GM18870 (cell line): ENCODE measurements around the gene SUGP2.
"Not testable (repeated sequence)": the region's sequence is repeated elsewhere in the genome, so short reads cannot be mapped to it uniquely, and the experiment has no call there.

Experiments
- ATAC-seq: cut with Tn5 transposase; IDR thresholded peaks from one replicate; pipeline ENCODE4 v1.9.1; 2021; ENCODE audit warnings: moderate library complexity; ENCODE audit not compliant: unreplicated experiment

Gene SUGP2

DNA sequence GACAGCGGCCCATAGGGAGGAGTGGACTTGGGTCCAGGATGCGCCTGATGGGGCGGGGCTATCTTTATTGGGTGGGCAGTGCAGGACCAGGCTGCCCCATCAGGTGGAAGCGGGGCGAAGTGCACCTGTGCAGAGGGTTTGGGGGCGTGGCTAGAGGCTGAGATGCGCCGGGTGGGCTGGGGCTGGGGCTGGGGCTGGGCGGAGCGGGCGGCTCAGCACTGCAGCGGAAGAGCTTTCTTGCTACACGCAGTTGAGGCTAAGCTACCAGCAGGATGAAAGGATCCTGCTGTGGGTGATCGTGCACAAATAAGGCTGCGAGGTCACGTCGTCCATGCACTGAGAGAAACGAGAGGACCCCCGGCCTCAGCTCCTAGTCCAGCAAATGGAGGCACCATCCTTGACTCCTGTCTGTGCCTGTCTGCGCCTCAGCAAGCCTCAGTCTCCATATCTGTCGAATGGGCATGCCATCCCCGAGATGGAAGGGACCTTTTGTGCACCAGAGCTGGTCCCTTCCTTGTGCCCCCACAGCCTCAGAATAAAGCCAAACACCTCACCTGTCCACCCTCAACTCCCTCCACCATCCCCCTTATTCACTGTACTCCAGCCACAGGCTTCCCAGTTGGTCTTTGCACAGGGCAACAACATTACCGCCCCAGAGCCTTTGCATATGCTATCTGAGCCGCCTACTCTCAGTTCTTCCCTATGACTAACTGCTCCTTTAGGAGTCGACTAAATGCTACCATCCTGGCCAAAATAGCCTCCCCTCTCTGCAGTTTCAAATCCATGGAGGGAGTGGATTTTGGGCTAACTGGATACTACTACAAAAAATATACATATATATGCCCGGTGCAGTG is 71.3 kb downstream of the SUGP2 start:
- no peak for ATAC-seq

DNA sequence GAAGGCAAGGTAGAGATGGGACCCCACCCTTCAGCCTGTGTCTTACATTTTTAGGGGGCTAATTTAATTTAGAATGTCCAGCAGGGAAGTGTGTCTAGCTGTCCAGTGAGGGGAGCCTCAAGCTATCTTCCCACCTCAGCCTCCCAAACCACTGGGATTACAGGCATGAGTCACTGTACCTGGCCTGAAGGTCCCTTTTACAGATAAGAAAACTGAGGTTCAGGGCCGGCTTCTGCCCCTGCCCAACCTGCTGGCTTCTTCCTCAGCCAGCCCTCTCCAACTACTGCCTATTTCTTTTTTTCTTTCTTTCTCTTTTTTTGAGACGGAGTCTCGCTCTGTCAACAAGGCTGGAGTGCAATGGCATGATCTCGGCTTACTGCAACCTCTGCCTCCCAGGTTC is 72.9 kb downstream of the SUGP2 start:
- ATAC-seq, result no peak

DNA sequence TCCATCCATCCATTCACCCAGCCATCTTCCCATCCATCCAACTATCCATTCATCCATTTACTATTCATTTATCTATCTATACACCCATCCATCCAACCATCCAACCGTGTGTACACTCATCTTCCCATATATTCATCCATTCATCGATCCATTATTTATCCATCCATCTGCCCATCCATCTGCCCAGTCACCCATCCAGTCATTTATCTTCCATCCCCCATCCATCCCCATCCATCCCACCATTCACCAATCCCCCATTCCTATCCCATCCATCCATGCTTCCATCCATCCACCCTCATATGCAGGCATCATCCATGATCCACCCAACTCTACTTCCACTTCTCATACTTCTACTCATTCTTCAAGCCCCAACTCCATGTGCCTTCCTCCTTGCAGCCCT is 78.3 kb downstream of the SUGP2 start:
- no peak for ATAC-seq

DNA sequence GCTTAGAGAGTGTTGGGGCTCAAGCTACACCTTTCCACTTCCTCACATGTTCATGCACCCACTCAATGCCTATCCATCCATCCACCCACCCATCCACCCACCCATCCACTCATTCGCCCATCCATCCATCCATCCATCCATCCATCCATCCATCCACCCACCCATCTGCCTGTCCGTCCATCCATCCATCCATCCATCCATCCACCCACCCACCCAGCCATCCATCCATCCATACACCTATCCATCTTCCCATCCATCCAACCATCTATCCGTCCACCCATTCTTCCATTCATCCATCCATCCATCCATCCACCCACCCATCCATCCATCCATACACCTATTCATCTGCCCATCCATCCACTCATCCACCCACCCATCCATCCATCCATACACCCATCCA is 79.2 kb downstream of the SUGP2 start:
- ATAC-seq, result no peak

DNA sequence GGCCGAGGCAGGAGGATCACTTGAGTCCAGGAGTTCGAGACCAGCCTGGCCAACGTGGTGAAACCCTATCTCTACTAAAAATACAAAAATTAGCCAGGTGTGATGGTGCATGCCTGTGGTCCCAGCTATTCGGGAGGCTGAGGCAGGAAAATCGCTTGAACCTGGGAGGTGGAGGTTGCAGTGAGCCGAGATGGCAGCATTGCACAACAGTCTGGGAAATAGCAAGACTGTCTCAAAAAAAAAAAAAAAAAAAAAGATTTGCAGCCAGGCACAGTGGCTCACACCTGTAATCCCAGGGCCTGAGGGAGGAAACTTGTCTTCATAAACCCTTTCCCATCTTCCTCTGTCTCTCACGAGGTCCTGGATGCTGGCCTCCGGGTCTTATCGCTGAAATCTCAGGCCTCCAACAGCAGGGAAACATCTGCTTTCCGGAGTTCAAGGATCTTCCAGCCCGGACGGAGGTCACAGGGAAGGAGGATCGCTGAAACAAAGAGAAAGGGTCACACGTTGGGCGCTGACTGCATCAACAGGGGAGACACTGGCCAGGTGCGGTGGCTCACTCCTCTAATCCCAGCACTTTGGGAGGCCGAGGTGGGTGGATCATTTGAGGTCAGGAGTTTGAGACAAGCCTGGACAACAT is 80.8 kb downstream of the SUGP2 start:
- not testable (repeated sequence) for ATAC-seq

DNA sequence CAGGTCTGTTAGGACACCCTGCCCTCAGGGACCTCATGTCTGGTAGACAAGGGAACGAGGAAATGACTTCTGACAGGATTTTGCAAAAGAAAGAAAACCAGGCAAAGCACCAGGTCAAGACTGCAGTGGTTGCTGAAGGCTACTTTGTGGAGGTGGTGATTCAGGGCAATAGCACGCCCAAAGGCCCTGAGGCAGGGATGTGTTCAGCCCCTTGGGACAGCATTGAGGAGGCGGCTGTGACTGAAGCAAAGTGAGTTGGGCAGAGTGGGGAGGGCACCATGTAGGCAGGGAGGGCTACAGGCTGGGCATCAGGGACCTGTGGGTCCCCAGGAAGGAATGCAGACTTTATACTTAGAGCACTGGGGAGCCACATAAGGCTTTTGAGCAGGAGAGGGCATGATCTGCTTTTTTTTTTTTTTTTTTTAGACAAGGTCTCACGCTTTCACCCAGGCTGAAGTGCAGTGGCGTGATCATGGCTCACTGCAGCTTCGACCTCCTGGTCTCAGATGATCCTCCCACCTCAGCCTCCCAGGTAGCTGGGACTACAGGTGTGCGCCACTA is 81.5 kb downstream of the SUGP2 start:
- ATAC-seq, result no peak

DNA sequence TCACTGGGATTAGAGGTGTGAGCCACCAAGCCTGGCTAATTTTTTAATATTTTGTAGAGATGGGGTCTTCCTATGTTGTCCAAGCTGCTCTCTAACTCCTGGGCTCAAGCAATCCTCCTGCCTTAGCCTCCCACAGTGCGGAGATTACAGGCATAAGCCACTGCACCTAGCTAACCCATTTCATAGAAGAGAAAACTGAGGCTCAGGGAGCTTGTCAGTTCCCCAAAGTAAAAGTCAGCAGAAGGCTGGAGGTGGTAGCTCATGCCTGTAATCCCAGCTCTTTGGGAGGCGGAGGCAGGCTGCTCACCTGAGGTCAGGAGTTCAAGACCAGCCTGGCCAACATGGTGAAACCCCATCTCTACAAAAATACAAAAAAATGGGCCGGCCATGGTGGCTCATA is 83.5 kb downstream of the SUGP2 start:
- no peak for ATAC-seq

DNA sequence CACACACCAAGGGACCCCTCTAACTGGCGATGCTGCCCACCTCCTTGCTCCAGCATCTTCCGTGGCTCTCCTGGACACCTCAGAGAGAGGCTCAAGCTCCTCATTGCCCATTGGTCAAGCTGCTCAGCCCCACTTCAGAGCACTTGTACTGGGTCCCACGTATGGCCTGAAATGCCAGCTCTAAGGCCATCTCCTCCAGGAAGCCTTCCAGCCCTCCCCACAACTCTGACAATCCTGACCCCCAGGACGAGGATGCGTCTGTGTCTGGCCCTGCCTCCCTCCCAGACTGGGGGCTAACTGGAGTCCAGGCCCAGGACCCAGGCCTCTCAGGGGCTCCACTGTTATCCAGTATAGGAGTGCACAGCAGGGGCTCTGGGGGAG is 84.4 kb downstream of the SUGP2 start:
- ATAC-seq, result no peak

DNA sequence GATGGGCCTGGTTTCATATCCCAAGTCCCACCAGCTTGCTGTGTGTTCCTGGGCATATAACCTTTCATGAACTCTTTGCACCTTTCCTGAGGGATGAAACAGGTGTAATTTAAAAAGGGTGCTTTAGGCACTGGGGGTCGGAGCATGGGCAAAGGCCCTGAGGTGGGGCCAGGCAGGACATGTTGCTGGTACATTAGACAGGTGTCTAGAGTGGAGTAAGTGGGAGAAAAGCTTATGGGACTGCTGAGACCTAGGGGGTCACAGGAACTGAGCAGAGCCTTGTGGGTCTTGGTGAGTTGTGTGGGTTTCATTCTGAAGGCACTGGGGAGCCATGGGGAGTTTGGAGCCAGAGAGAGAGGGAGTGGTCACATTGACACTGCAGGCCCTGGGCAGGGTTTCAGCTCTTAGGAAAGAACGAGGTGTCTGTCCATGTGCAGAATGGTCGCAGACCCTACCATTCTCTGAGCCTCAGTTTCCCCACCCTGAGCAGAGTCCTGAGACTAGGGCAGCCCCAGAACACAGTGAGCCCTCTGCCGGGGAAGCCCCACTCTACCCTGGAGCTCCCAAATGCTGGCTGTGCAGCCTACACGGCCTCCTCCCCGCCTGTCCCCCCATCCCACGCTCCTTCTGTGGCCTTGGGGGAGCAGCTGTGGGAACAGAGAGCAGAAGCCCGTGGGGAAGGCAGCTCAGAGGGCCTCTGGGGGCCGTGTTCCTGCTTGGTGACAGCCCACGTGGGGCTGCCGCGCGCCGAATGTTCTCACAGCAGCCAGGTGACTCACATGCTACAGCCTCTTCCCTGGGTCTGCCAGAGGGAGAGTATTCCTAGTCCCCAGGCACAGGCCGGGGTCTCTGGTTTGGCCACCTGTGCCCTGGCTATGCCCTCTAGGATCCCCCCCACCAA is 85.0 kb downstream of the SUGP2 start:
- no peak for ATAC-seq

DNA sequence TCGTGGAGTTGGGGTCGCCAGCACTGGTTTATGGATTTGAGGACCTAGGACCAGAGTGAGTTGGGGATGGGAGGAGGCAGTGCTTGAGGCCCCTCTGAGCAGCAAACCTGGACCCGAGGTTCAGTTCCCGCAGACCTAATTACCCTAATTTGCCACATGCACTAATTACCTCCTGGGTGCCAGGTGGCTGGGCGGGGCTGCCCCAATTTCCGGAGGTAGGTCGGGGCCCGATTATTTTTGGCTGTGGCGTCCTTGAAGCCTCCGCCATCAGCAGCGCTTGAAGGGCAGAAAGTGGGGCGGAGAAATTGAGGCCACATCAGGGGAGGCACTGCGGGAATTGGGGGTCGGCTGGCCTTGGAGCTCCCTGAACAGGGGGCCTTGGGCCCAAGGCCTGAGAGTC is 86.4 kb downstream of the SUGP2 start:
- ATAC-seq, result no peak

DNA sequence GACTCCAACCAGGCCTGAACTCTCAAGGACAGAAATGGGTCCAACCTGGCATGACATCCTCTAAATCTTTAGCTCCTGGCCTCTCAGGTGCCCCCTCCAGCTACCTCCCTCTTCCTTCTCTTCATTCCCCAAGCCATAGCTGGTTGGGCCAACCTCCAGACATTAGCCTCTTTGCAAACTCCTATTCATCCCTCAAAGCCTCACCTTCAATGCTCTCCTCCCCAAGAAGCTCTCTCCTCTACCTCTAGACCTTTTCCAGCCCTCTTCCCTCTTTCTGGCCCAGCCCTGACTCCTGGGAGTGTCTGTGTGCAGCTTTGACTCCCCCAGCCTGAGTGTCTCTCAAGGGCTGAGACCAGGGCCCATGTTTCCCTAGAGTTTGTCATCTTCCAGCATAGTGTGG is 87.0 kb downstream of the SUGP2 start:
- no peak for ATAC-seq

DNA sequence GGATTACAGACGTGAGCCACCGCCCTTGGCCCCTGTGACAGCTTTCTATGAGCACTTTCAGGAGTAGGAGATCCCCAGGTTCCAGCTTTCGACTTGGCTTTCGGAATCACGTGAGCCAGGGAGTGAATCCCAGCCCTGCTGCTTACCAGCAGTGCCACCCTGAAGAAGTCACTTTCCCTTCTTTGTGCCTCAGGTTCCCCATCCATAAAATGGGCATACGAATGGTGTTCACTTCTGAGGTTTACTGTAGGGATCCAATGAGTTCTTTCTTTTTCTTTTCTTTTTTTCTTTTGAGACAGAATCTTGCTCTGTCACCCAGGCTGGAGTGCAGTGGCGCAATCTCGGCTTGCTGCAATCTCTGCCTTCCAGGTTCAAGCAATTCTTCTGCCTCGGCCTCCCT is 88.0 kb downstream of the SUGP2 start:
- ATAC-seq, result no peak

DNA sequence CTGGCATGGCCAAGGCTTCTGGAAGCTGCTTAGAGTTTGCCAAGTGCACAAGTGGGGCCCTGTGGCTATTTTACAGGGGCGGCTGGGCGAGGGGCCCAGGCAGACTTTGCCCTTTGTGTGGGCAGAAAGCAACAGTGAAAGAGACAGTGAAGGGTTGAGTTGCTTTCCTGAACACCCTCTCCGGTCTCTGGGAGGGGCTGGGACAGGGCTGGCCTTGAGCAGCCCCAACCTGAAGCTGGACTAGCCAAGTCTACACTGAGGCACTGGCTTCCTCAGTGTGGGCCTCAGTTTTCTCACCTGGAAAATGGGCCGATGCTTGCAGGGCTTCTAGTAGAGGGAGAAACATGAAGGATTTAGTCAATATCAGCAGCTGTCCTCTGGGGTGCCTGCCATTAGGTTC is 89.9 kb downstream of the SUGP2 start:
- ATAC-seq, result no peak

DNA sequence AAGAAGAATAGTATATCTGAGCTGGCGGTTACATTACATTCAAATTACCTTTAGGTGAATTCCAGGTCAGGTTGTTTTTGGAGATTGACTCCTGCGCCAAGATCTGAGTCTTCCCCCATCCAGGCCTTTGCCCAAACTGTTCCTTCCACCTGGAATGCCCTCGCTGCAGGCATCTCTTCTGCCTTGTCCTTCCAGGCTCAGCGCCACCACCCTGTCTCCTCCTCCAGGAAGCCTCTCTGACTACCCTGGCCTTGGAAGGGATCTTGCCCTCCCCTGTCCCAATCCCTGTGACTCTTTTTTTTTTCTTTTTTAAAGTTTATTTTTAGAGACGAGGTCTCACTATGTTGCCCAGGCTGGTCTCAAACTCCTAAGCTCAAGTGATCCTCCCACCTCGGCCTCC is 90.6 kb downstream of the SUGP2 start:
- ATAC-seq, result no peak

DNA sequence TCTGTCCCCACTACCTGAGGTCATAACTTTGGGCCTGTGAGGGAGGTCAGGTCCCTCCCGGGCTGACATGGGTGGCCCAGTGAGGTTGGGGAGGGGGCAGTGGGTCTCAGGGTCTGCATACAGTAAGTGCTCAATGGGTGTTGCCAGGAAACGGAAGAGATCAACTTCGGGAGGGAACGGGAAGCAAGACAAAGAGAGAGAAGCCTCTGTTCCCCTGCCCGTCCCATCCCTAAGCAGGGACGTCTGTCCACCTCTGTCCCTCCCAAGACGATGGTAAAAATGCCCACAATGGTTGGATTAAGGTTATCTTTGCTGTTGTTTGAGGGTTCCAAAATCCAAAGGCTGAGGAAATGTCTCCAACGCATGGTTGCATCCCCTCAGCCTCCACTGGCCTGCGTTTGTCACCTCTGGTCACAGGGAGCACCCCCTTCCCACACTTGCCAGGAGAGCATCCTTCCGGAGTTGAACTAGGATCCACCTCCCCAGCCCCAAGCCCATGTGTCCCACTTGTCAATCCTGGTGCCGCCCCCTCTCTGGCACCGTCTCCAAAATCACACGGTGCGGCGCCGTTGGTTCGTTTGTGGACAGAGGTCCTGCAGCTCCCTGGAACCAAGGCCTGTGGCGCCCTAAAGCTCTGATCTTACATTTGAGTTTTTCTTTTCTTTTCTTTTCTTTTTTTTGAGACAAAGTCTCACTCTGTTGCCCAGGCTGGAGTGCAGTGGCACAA is 91.5 kb downstream of the SUGP2 start:
- no peak for ATAC-seq
